SK-N-SH treated with all-trans-retinoic acid at 6 μM for 48 hours (cell line): ENCODE data around the gene SASH1.

Experiments
- BACH2 ChIP-seq: fragments of 250-450 bp; sonication (Bioruptor Pico); IDR thresholded peaks from 2 replicates; pipeline ENCODE4 v1.9.0; 2021; ENCODE audit warnings: mild to moderate bottlenecking, borderline replicate concordance
- CREB5 ChIP-seq: fragments of 250-450 bp; sonication (Bioruptor Pico); IDR thresholded peaks from 2 replicates; pipeline ENCODE4 v1.5.1; 2020; ENCODE audit warnings: low read depth, mild to moderate bottlenecking, moderate library complexity
- CSDC2 ChIP-seq: fragments of 250-450 bp; sonication (Bioruptor Pico); IDR thresholded peaks from 2 replicates; pipeline ENCODE4 v1.5.0; 2020; ENCODE audit warnings: mild to moderate bottlenecking, moderate library complexity
- ISL1 ChIP-seq: fragments of 250-450 bp; sonication (Bioruptor Pico); IDR thresholded peaks from 2 replicates; pipeline ENCODE4 v2.1.2; 2022; ENCODE audit warnings: mild to moderate bottlenecking, moderate library complexity
- OSR1 ChIP-seq: fragments of 250-450 bp; sonication (Bioruptor Pico); IDR thresholded peaks from 2 replicates; pipeline ENCODE4 v1.8.0; 2022; ENCODE audit warnings: moderate library complexity, mild to moderate bottlenecking, inconsistent platforms
- PATZ1 ChIP-seq: fragments of 250-450 bp; sonication (Bioruptor Pico); IDR thresholded peaks from 2 replicates; pipeline ENCODE4 v1.8.0; 2020; ENCODE audit warnings: mild to moderate bottlenecking, moderate library complexity, borderline replicate concordance
- POU6F1 ChIP-seq: fragments of 250-450 bp; sonication (Bioruptor Pico); IDR thresholded peaks from 2 replicates; pipeline ENCODE4 v1.8.0; 2021; ENCODE audit warnings: low read depth, mild to moderate bottlenecking, moderate library complexity, borderline replicate concordance
- PPARA ChIP-seq: fragments of 250-450 bp; sonication (Bioruptor Pico); IDR thresholded peaks from 2 replicates; pipeline ENCODE4 v1.5.0; 2020; ENCODE audit warnings: mild to moderate bottlenecking, borderline replicate concordance
- SNAI2 ChIP-seq: fragments of 250-450 bp; sonication (Bioruptor Pico); IDR thresholded peaks from 2 replicates; pipeline ENCODE4 v1.5.0; 2020; ENCODE audit warnings: mild to moderate bottlenecking, moderate library complexity
- TSHZ2 ChIP-seq: fragments of 250-450 bp; sonication (Bioruptor Pico); IDR thresholded peaks from 2 replicates; pipeline ENCODE4 v1.5.0; 2020; ENCODE audit warnings: mild to moderate bottlenecking, moderate library complexity

GRCh38 chr6:148492654-148493290, 150.1 kb downstream of the SASH1 start:
- no peak for TF ChIP-seq PATZ1 (CRISPR knock-in tag)
- TF ChIP-seq POU6F1 (CRISPR knock-in tag): no peak
- no peak for TF ChIP-seq SNAI2 (CRISPR knock-in tag)
- no peak for TF ChIP-seq TSHZ2 (CRISPR knock-in tag)
- TF ChIP-seq ISL1 (CRISPR knock-in tag): no peak
- TF ChIP-seq CSDC2: no peak
- no peak for TF ChIP-seq BACH2 (CRISPR knock-in tag)
- no peak for TF ChIP-seq CREB5 (CRISPR knock-in tag)
- no peak for TF ChIP-seq PPARA (CRISPR knock-in tag)
- TF ChIP-seq OSR1 (CRISPR knock-in tag): no peak
